ENCODE results near the gene GAB2. TPM values are rescaled to one million over a fixed set of nuclear protein-coding genes. Genes with fewer than 3 reads are reported as not detected.

GAB2 gene
- total RNA-seq, 1 experiment from 2014 or later: 4.2 TPM

DNA sequence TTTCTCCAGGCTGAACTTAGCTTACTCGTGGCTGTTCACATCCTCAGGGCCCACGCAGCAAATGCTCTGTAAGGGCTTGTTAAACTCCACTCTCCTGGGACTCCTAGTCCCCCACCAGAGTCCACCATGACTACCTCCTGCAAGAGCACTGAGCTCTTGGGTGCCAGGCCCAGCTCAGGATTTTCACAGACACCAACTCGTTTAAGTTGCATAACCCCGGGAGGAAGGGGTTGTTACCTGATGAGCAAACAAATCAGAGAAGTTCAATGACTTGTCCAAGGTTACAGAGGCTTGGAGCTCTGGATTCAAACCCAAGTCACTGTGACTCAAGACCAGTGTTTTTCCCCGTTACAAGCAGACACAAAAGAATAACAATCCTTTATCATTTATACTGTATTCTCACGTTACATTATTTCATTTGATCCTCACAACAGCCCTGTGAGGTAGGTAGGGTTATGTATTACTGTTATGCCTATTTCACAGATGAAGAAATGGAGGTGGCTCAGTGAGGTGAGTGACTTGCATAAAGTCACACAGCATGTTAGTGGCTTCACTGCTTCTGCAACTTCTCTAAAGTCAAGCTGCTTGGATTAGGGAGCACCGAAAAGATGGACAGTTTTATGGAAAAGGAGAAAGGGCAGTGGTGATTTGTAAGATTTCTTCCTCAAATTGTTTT lies 246.6 kb downstream of the GAB2 start:
- POLR2A ChIA-PET: interaction anchor here (0.6 to 1.0 kb wide), 3 partner anchors 13 to 72 kb away, joined by 3 to 4 read pairs (median 3); no protein-coding TSS in a partner anchor
- Mint-ChIP-seq H3K36me3 (ENCODE audit: insufficient read depth, unreplicated experiment) (peaks cover 35% of the 10 kb centered on the region), H3K9me3 (ENCODE audit: unreplicated experiment) (no peaks in the 10 kb centered on the region), H3K27ac (ENCODE audit: low read depth, unreplicated experiment) (no peak overlapping the region), H3K4me3 (ENCODE audit: unreplicated experiment) (no peak overlapping the region), H3K27me3 (ENCODE audit: insufficient read depth, unreplicated experiment) (no peaks in the 10 kb centered on the region), H3K4me1 (ENCODE audit: insufficient read depth, unreplicated experiment) (no peaks in the 10 kb centered on the region)
- BruUV-seq (replicated peaks): no TSS peak
- intact Hi-C loops (cut with micrococcal nuclease): no loop called here
- TF ChIP-seq, protein P1, sequence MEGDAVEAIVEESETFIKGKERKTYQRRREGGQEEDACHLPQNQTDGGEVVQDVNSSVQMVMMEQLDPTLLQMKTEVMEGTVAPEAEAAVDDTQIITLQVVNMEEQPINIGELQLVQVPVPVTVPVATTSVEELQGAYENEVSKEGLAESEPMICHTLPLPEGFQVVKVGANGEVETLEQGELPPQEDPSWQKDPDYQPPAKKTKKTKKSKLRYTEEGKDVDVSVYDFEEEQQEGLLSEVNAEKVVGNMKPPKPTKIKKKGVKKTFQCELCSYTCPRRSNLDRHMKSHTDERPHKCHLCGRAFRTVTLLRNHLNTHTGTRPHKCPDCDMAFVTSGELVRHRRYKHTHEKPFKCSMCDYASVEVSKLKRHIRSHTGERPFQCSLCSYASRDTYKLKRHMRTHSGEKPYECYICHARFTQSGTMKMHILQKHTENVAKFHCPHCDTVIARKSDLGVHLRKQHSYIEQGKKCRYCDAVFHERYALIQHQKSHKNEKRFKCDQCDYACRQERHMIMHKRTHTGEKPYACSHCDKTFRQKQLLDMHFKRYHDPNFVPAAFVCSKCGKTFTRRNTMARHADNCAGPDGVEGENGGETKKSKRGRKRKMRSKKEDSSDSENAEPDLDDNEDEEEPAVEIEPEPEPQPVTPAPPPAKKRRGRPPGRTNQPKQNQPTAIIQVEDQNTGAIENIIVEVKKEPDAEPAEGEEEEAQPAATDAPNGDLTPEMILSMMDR (IDR thresholded peaks at IDR 0.05; ENCODE audit: unreplicated experiment): no peak
- DNase-seq (ENCODE audit: unreplicated experiment): no peak
- CTCF ChIA-PET: interaction anchor here (1.6 kb wide), 1 partner anchor 393 kb away, joined by 3 read pairs; no protein-coding TSS in a partner anchor

- Mint-ChIP-seq H3K36me3 (ENCODE audit: insufficient read depth, unreplicated experiment) (peaks cover 35% of the 10 kb centered on the region), H3K27ac (ENCODE audit: low read depth, unreplicated experiment) (no peak overlapping the region), H3K27me3 (ENCODE audit: insufficient read depth, unreplicated experiment) (no peaks in the 10 kb centered on the region), H3K4me1 (ENCODE audit: insufficient read depth, unreplicated experiment) (no peaks in the 10 kb centered on the region), H3K4me3 (ENCODE audit: unreplicated experiment) (no peak overlapping the region), H3K9me3 (ENCODE audit: unreplicated experiment) (no peaks in the 10 kb centered on the region)
- TF ChIP-seq, protein P1 (IDR thresholded peaks at IDR 0.05; ENCODE audit: unreplicated experiment): no peak
- CTCF ChIA-PET: interaction anchor here (0.6 to 1.6 kb wide), 2 partner anchors 393 to 394 kb away, joined by 3 read pairs; no protein-coding TSS in a partner anchor
- intact Hi-C loops (cut with micrococcal nuclease): no loop called here
- no TSS peak for BruUV-seq (replicated peaks)
- DNase-seq (ENCODE audit: unreplicated experiment): no peak
- POLR2A ChIA-PET: no interaction called here
Measured at GRCh38 chr11:78170413-78170812, 247.2 kb downstream of the GAB2 start.

DNA sequence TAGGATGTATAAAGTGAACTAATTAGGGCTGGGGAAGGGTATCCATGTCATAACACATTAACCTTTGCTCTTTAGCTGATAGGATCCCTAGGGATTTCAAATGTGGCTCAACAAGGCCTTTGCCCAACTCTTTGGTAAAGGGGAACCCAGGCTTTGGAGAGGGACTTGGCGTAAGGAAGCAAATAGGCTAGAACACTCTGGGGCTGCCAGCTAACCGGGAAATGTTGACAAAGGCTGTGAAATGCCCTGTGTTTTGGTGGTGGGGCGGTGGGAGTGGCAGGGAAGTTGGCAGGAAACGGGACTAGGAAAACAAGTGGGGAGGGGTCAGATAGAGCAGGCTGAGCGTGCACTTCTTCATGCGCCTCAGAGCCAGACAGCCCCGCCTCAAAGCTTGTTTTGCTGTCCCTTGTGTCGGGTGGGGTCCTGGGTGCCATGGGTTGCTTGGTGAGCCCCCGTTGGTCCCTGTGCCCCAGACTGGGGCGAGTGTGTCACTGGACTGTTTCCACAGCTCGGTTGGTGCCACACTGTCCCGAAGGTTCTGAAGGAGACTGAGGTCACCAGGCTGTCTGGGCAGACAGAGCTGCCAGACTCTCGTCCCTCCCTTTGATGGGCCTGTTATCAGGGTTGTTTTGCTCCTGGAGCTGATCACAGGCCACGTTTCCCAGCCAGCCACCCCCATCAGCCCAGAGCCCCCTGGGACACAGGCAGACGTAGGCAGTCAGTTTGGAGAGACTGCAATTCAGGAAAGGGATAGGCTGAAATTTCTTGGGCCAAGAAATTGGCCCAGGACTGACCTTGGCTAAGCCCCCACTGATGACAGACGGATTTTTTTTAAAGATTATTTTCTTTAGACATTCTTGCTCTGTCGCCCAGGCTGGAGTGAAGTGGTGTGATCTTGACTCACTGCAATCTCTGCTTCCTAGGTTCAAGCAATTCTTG lies 248.8 kb downstream of the GAB2 start:
- H3K4me3 Mint-ChIP-seq (ENCODE audit: unreplicated experiment): no peak overlapping the region
- ChIA-PET CTCF (interaction anchor here (0.6 kb wide), 3 partner anchors 15 to 462 kb away, joined by 3 to 5 read pairs (median 4); no protein-coding TSS in a partner anchor), POLR2A (no interaction called here)
- DNase-seq (ENCODE audit: unreplicated experiment): peak; percentile 31
- H3K27ac Mint-ChIP-seq (ENCODE audit: low read depth, unreplicated experiment): no peak overlapping the region
- TF ChIP-seq, protein P1 (IDR thresholded peaks at IDR 0.05; ENCODE audit: unreplicated experiment): no peak
- no peaks in the 10 kb centered on the region for H3K4me1 Mint-ChIP-seq (ENCODE audit: insufficient read depth, unreplicated experiment)
- H3K9me3 Mint-ChIP-seq (ENCODE audit: unreplicated experiment): no peaks in the 10 kb centered on the region
- intact Hi-C loops (cut with micrococcal nuclease): no loop called here
- BruUV-seq (replicated peaks): no TSS peak
- H3K27me3 Mint-ChIP-seq (ENCODE audit: insufficient read depth, unreplicated experiment): no peaks in the 10 kb centered on the region
- H3K36me3 Mint-ChIP-seq (ENCODE audit: insufficient read depth, unreplicated experiment): peaks cover 20% of the 10 kb centered on the region

DNA sequence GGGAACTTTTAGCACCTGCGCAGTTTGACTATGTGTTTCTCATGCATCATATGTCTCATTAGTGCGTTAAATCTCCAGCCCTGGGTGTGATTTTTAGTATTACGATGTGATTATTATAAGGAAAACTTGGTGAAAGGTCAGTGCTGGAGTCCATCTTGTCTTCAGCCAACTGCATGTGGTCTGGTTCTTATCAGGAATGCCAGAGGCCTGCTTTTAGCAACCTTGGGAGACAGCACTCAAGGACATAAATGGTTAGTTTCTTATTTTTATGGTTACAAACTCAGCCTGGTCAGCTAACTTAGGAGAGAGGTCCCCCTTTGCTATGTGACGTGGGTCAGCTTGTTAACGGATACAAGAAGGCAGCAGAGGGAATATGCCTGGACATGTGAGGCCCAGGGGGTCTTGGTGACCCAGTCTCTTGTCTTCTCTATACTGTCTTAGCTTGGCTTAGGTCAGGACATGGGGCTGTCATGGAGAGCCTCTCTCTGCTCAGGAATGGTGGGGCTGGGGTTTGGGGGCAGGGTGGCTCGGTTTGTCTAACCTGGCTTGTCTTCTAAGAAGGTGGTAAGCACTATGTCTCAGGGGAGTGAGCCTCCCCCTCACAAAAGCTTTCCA lies 250.7 kb downstream of the GAB2 start:
- CTCF ChIA-PET: interaction anchor here (0.7 kb wide), 1 partner anchor 8 kb away, joined by 3 read pairs; no protein-coding TSS in a partner anchor
- intact Hi-C loops (cut with micrococcal nuclease): no loop called here
- POLR2A ChIA-PET: no interaction called here
- Mint-ChIP-seq H3K4me3 (ENCODE audit: unreplicated experiment) (no peak overlapping the region), H3K36me3 (ENCODE audit: insufficient read depth, unreplicated experiment) (peaks cover 6% of the 10 kb centered on the region), H3K27ac (ENCODE audit: low read depth, unreplicated experiment) (no peak overlapping the region), H3K4me1 (ENCODE audit: insufficient read depth, unreplicated experiment) (no peaks in the 10 kb centered on the region), H3K9me3 (ENCODE audit: unreplicated experiment) (no peaks in the 10 kb centered on the region), H3K27me3 (ENCODE audit: insufficient read depth, unreplicated experiment) (no peaks in the 10 kb centered on the region)
- DNase-seq (ENCODE audit: unreplicated experiment): no peak
- no TSS peak for BruUV-seq (replicated peaks)
- TF ChIP-seq, protein P1 (IDR thresholded peaks at IDR 0.05; ENCODE audit: unreplicated experiment): no peak
